Sigmoid colon (tissue), 3 donors: ENCODE measurements around the gene CD93.

Experiments used
- CTCF ChIP-seq, 4 experiments: fragments of 450-650 bp in 3 of 4; fragments of 200-600 bp in 1 of 4; IDR thresholded peaks; one replicate each; pipeline ENCODE4 v1.5.1; 2016 to 2019; ENCODE audit warnings: antibody characterized with exemption in 4 of 4, mild to moderate bottlenecking in 3 of 4, moderate library complexity in 2 of 4
- POLR2A ChIP-seq, 2 donors: fragments of 450-650 bp; IDR thresholded peaks; one replicate each; pipeline ENCODE4 v1.6.1; 2016; ENCODE audit warnings: antibody characterized with exemption in 2 of 2, mild to moderate bottlenecking in 2 of 2, moderate library complexity in 2 of 2

- no peak for TF ChIP-seq CTCF (IDR thresholded peaks at IDR 0.05)
- TF ChIP-seq POLR2A (IDR thresholded peaks at IDR 0.05): no peak
These were observed 37.8 kb upstream of the CD93 start for GRCh38 chr20:23123886-23124285.
